Measurements from ENCODE around the gene PHF23.

Gene PHF23

DNA sequence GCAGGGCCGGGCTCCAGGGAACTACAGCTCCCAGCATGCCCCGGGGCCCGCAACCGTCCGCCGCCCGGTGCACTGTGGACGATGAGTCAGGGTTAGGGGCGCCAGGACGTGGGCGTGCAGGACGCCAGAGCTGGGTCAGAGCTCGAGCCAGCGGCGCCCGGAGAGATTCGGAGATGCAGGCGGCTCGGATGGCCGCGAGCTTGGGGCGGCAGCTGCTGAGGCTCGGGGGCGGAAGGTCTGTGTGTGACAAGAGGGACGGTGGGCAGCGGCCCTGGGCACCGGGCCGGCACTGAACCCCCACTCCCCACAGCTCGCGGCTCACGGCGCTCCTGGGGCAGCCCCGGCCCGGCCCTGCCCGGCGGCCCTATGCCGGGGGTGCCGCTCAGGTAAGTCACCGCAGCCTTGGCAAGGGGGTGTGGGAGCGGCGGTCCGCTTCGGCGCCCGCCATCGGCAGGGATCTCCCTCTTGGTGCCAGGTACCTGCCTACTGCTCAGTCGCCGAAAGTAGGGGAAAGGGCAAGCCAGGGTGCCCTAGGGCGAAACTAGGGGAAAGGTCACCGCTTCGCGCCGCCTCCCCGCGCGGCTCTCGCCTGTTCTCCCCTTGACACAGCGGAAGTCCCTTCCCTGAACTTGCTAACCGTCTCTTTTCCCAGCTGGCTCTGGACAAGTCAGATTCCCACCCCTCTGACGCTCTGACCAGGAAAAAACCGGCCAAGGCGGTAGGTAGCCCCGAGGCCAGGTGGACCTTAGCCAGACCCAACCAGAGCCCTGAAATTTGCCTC lies 19.3 kb downstream of the PHF23 start, which contains the start of the genes ACADVL and DLG4:
ACADVL (plus strand) TSS at position 127 of the 781 bp plus-strand sequence; CDS start at position 174, 47 bp downstream.
DLG4 (minus strand) TSS at position 25 of the 781 bp plus-strand sequence.
- peak; percentile 93 to 96 (median 95) for DNase-seq

GRCh38 chr17:7219229-7219811 lies 19.9 kb downstream of the PHF23 start:
- DNase-seq: peak in 1 of 3 donors; percentile 22

GRCh38 chr17:7218758-7219157 lies 20.5 kb downstream of the PHF23 start:
- no peak for DNase-seq

DNA sequence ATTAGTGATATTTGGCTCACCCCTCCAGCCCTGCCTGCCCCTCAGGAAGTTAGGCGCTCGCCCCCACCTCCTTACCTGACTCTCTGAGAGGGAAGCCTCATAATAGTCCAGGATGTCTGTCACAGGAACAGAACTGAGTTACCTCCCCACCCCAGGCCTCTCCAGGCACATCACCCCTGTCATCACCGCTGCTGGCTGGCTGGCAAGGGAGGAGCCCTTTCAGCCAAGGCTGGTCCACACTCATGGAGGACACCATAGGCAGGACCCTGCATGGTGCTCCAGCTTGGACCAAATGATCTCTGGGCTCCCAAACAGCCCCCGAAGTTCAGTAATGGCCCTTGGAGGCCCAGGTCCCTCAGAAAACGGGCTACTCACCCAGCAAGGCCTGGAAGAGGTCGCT lies 21.1 kb downstream of the PHF23 start:
- DNase-seq: no peak

GRCh38 chr17:7217113-7217987 lies 21.9 kb downstream of the PHF23 start:
- DNase-seq: peak; percentile 49 to 75 (median 59)

GRCh38 chr17:7216242-7217112 lies 22.8 kb downstream of the PHF23 start:
- no peak for DNase-seq

GRCh38 chr17:7215652-7216180 lies 23.5 kb downstream of the PHF23 start:
- no peak for DNase-seq

- DNase-seq: no peak
Observed at GRCh38 chr17:7215136-7215638, 24.1 kb downstream of the PHF23 start.

DNA sequence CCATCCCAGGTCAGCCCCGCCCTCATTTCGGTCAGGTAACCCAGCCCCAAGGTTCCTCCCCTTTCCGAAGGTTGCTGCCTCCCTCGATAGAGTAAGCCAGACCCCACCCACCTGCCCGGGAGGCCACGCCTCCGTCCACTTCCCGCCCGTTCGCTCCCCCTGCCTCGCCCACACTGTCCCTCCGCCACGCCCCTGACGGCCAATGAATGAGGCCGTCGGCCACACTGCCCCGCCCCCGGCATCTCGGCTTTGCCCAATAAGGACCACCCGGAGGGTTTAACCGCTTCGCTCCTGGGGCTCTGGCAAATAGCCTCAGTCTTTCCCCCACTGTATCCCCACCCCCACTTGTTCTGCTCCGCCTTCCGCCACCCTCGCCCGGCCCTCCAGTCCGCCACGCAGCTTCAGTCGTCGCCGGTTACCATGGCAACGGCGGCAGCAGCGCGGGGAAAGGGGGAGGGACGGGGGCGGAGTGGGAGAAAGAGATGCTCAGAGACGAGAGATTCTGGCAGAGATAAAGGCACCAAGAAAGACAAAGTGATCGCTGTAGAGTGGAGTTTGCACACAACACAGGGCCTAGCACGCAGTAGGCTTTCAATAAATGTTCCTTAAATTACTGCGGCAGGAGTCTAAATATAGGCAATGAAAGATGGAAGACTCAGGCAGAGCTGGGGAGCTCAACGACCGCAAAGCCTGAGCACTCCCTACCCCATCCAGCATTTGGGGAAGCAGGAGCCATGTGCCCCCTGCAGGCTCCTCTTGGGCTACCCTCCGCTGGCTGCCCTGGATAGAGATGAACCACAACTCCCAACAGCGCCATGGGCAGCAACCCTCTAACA lies 24.7 kb downstream of the PHF23 start:
- peak; percentile 96 to 98 (median 96) for DNase-seq

- DNase-seq: peak; percentile 66 to 69 (median 66)
Observed at GRCh38 chr17:7213895-7214299, 25.4 kb downstream of the PHF23 start.

GRCh38 chr17:7211491-7212273 lies 27.6 kb downstream of the PHF23 start:
- DNase-seq: no peak

- no peak for DNase-seq
Observed at GRCh38 chr17:7208754-7209460, 30.4 kb downstream of the PHF23 start.

GRCh38 chr17:7208027-7208571 lies 31.2 kb downstream of the PHF23 start:
- DNase-seq: no peak

- DNase-seq: no peak
Observed at GRCh38 chr17:7207120-7208001, 31.9 kb downstream of the PHF23 start.

DNA sequence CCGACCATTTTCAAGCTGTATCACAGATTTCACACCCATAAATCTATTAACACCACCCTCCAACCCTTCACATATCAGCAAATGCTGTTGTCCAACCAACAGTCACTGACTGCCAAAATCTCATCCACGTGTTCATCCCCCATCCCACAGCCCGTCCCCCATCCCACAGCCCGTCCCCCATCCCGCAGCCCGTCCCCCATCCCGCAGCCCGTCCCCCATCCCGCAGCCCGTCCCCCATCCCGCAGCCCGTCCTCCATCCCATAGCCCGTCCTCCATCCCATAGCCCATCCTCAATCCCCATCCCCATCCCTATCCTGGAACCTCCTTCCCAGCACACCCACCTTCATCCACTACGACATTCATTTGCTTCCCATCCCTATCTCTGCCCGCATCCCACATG lies 33.7 kb downstream of the PHF23 start:
- DNase-seq: no peak

- DNase-seq: peak; percentile 77 to 89 (median 88)
Observed at GRCh38 chr17:7204828-7205461, 34.3 kb downstream of the PHF23 start.

GRCh38 chr17:7204336-7204735 lies 34.9 kb downstream of the PHF23 start:
- no peak for DNase-seq

Measured in suppressor macrophage treated with lipopolysaccharide for 1 hour (primary cell).